Gastroesophageal sphincter (tissue), 4 donors: ENCODE results near the gene EFNB2. TPM values are rescaled to one million over a fixed set of nuclear protein-coding genes. Genes with fewer than 3 reads are reported as not detected.

Source experiments
- ATAC-seq: fragments of 150-250 bp; one replicate; pipeline ENCODE4 v1.9.1; 2016; ENCODE audit warnings: mild to moderate bottlenecking, moderate library complexity
- H3K27ac ChIP-seq, 4 donors: fragments of 200-600 bp; sonication (generic) in 3 of 4; 1 replicate in 3 of 4; 2 replicates in 1 of 4; pipeline ENCODE4 v1.5.1; 2016 to 2019
- H3K27me3 ChIP-seq: fragments of 200-600 bp; sonication (generic); one replicate; pipeline ENCODE4 v1.5.1; 2019
- H3K36me3 ChIP-seq, 2 donors: fragments of 200-600 bp; sonication (generic); one replicate each; pipeline ENCODE4 v1.5.1; 2019; ENCODE audit warnings: control low read depth in 1 of 2
- H3K4me1 ChIP-seq, 3 donors: fragments of 200-600 bp; sonication (generic); 1 replicate in 2 of 3; 2 replicates in 1 of 3; pipeline ENCODE4 v1.5.1; 2016 to 2019; ENCODE audit warnings: control low read depth in 2 of 3
- H3K4me3 ChIP-seq, 2 donors: fragments of 200-600 bp; sonication (generic); one replicate each; pipeline ENCODE4 v1.5.1; 2019; ENCODE audit warnings: mild to moderate bottlenecking in 1 of 2, moderate library complexity in 1 of 2
- H3K9me3 ChIP-seq, 3 donors: fragments of 200-600 bp; sonication (generic); one replicate each; pipeline ENCODE4 v1.5.1; 2017 to 2019; ENCODE audit warnings: control low read depth in 2 of 3
- EP300 ChIP-seq: sonication (generic); formaldehyde crosslinking; IDR thresholded peaks from one replicate; pipeline ENCODE4 v1.6.1; 2017; ENCODE audit warnings: antibody characterized with exemption, mild to moderate bottlenecking
- POLR2A ChIP-seq, 2 donors: fragments of 450-650 bp; IDR thresholded peaks; one replicate each; pipeline ENCODE4 v1.6.1; 2017; ENCODE audit warnings: antibody characterized with exemption in 2 of 2, mild to moderate bottlenecking in 2 of 2, moderate library complexity in 1 of 2
- POLR2AphosphoS5 ChIP-seq: sonication (generic); formaldehyde crosslinking; IDR thresholded peaks from one replicate; pipeline ENCODE4 v1.6.1; 2017; ENCODE audit warnings: antibody characterized with exemption
- WGBS, 2 donors: methylation state at CpG; one replicate each; pipeline ENCODE4 v1.1.5; 2018; ENCODE audit warnings: low coverage in 1 of 2; 5-methylcytosine and 5-hydroxymethylcytosine counted together
- total RNA-seq, 4 donors: library from RNA; depleted of rRNA; stranded (reverse); fragments of >200 nt; gene quantifications; one replicate each; pipeline ENCODE4 v1.1.0, GENCODE V29; 2016
- TF ChIP-seq, protein P1 (sequence below), 4 experiments: fragments of 200-600 bp in 2 of 4; fragments of 450-650 bp in 2 of 4; sonication (generic) in 1 of 4; IDR thresholded peaks; one replicate each; pipeline ENCODE4 v1.5.1; 2017 to 2019; ENCODE audit warnings: antibody characterized with exemption in 4 of 4, mild to moderate bottlenecking in 2 of 4, moderate library complexity in 2 of 4

Gene EFNB2
- total RNA-seq, 4 donors from 2014 or later = 13.7 to 39.7 (median 20.5) TPM

DNA sequence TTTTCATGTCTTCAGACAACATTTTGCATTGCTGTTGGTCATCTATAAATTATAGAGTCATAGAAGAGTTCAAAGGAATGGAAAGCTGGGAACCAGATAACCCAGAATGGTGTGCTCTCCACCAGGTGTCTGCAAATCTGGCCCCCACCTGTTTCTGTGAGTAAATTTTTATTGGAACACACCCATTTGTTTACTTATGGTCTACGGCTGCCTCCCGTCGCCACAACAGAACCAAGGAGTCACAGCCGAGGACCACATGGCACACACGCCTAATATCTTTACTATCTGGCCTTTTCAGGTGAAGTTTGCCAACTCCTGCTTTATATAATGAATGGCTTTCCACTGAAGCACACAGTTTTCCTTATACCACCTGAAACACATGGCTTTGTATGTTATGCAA, 58.2 kb downstream of the EFNB2 start:
- peak overlapping the region in 1 of 4 donors; percentile 44 for H3K27ac ChIP-seq
- WGBS, 2 donors = 94% methylated on average over 3 to 5 of the region's 5 CpGs
- H3K36me3 ChIP-seq = no peaks in the 10 kb centered on the region
- H3K27me3 ChIP-seq = no peaks in the 10 kb centered on the region
- TF ChIP-seq EP300 = no peak
- TF ChIP-seq POLR2A (IDR thresholded peaks at IDR 0.05) = no peak
- TF ChIP-seq, protein P1, sequence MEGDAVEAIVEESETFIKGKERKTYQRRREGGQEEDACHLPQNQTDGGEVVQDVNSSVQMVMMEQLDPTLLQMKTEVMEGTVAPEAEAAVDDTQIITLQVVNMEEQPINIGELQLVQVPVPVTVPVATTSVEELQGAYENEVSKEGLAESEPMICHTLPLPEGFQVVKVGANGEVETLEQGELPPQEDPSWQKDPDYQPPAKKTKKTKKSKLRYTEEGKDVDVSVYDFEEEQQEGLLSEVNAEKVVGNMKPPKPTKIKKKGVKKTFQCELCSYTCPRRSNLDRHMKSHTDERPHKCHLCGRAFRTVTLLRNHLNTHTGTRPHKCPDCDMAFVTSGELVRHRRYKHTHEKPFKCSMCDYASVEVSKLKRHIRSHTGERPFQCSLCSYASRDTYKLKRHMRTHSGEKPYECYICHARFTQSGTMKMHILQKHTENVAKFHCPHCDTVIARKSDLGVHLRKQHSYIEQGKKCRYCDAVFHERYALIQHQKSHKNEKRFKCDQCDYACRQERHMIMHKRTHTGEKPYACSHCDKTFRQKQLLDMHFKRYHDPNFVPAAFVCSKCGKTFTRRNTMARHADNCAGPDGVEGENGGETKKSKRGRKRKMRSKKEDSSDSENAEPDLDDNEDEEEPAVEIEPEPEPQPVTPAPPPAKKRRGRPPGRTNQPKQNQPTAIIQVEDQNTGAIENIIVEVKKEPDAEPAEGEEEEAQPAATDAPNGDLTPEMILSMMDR (IDR thresholded peaks at IDR 0.05) = no peak
- TF ChIP-seq POLR2AphosphoS5 = no peak
- H3K4me3 ChIP-seq = no peak overlapping the region
- ATAC-seq = no peak
- no peaks in the 10 kb centered on the region for H3K9me3 ChIP-seq
- H3K4me1 ChIP-seq = peaks cover 0 to 51% (median 0%) of the 10 kb centered on the region in 3 donors

DNA sequence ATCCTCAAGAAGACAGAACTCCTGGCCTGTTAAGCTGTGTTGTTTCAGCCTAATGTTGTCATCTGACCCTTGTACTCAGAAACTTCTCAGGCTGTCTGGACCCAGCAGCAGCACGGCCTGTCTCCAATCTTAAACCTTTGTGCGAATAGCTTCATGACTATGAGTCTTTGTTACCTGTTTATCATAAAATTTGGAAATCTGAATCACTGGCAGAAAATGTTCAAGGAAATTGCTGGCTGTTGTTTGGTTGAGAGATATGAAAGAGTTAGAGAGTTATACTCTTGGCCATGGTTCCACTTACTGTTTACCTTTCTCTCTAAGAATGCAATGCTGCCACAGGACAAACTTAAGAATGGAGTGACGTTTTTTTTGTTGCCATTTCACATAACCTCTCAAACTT, 59.6 kb downstream of the EFNB2 start:
- no peak for ATAC-seq
- TF ChIP-seq EP300 = no peak
- TF ChIP-seq, protein P1 (IDR thresholded peaks at IDR 0.05) = no peak
- no peak for TF ChIP-seq POLR2A (IDR thresholded peaks at IDR 0.05)
- TF ChIP-seq POLR2AphosphoS5 = no peak
- H3K4me3 ChIP-seq = no peak overlapping the region
- H3K27me3 ChIP-seq = no peaks in the 10 kb centered on the region
- H3K36me3 ChIP-seq = no peaks in the 10 kb centered on the region
- 69 to 76% methylated on average over 3 of the region's 3 CpGs for WGBS, 2 donors
- peaks cover 0 to 45% (median 0%) of the 10 kb centered on the region in 3 donors for H3K4me1 ChIP-seq
- H3K27ac ChIP-seq = no peak overlapping the region
- H3K9me3 ChIP-seq = no peaks in the 10 kb centered on the region

DNA sequence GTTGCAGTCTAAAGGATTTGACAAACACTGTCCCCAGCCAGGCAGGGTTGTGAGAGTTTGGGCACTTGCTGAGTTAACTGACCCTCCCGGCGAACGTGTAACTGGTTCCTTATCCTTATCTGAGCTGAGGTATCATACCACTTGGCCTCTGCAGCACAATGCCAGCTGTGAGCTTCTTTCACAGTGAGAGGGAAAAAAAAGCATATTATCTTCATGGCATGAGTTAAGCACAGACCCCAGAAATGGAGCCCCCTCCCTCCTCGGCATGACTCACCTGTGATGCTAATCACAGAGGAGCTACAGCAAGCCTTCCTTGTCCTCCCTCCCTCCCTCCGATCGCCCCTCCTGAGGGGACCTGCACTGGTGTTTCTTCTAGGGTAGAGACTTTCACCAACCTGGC, 60.5 kb downstream of the EFNB2 start:
- Histone ChIP-seq H3K27me3 (no peaks in the 10 kb centered on the region), H3K4me1 (peaks cover 0 to 35% (median 0%) of the 10 kb centered on the region in 3 donors), H3K4me3 (no peak overlapping the region), H3K9me3 (no peaks in the 10 kb centered on the region), H3K27ac (no peak overlapping the region), H3K36me3 (no peaks in the 10 kb centered on the region)
- TF ChIP-seq, protein P1 (IDR thresholded peaks at IDR 0.05) = no peak
- TF ChIP-seq EP300 (no peak), POLR2A (IDR thresholded peaks at IDR 0.05) (no peak), POLR2AphosphoS5 (no peak)
- ATAC-seq = no peak
- 40 to 79% methylated on average over 1 to 5 of the region's 6 CpGs for WGBS, 2 donors

DNA sequence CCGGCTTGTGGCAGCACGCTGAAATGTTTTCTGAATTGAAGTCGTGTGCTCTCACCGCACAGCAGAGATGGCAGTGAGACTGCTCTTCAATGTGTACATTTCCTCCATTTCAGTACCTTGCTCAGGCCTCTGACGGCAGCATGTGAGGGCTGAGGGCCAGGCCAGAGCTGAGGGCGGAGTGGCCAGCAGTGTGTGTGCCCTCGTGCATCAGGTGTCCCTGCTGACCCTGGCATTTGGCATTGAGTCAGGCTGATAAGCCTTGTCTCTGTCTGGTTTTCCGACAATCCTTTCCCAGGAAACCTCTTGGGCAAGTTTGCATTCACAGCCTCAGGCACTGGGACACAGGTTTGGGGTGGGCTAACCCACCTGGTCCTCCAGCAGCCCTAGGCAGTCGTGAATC, 62.3 kb downstream of the EFNB2 start:
- TF ChIP-seq EP300 = no peak
- peak overlapping the region in 2 of 4 donors; percentile 61 to 67 for H3K27ac ChIP-seq

DNA sequence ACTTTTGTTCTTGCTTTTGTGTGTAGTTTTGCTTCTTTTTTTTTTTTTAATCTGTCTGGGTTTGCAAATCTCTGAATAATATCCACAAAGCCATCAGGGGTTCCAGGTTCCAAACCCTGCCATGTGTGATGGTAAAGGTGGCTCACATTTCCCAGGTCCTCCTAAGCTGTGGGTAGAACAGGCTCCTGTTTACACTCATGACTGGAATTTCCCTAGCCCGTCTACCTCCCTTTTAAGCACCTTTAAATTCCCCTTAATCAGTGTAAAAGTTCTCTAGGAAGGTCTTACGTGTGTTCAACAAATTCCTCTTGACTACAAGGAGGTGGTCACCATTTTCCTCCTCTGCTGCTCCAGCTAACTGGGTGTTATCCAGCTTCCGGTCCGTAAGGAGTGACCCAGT, 62.8 kb downstream of the EFNB2 start:
- peaks cover 0 to 29% (median 0%) of the 10 kb centered on the region in 3 donors for H3K4me1 ChIP-seq
- ATAC-seq = no peak
- no peaks in the 10 kb centered on the region for H3K36me3 ChIP-seq
- H3K4me3 ChIP-seq = no peak overlapping the region
- peak overlapping the region in 3 of 4 donors; percentile 31 to 67 (median 61) for H3K27ac ChIP-seq
- no peaks in the 10 kb centered on the region for H3K9me3 ChIP-seq
- TF ChIP-seq POLR2A (IDR thresholded peaks at IDR 0.05) = no peak
- 60 to 83% methylated on average over 1 to 3 of the region's 4 CpGs for WGBS, 2 donors
- H3K27me3 ChIP-seq = no peaks in the 10 kb centered on the region

More for the DNA sequence above, 62.3 kb downstream of the EFNB2 start:
- H3K4me3 ChIP-seq = no peak overlapping the region
- 87% methylated on average over 5 of the region's 9 CpGs; no CpG with 5 or more reads in 1 of the 2 donors for WGBS, 2 donors
- ATAC-seq = no peak
- peaks cover 0 to 29% (median 0%) of the 10 kb centered on the region in 3 donors for H3K4me1 ChIP-seq
- H3K36me3 ChIP-seq = no peaks in the 10 kb centered on the region
- H3K27me3 ChIP-seq = no peaks in the 10 kb centered on the region
- H3K9me3 ChIP-seq = no peaks in the 10 kb centered on the region

DNA sequence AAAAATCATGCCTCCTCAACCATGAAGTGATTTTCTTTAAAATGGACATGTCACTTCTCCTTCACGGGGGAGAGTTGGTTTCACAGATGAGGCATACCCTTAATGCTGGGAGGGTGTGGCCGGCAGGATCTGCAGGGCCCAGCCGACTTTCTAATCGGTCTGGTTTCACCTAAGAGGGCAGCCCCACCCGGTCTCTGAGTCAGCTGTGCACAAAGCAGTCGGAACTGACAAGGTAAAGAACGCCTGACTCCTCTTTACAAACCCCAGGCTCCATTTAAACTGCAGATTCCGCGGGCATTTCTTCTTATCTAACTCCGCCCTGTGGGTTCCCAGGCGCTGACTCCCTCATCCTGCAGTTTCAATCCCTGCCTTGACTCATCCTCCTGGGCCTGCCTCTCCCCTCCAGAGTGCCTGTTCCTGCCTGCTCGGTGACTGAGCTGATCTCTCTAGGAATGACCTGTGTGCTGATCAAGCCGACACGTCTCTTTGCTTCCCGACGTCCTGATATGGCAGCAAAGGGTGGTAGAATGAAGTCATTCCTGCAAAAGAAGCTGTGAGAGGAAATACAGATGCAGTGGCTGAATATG, 63.4 kb downstream of the EFNB2 start:
- Histone ChIP-seq H3K36me3 (no peaks in the 10 kb centered on the region), H3K4me3 (peak overlapping the region in 1 of 2 donors; percentile 25), H3K27me3 (no peaks in the 10 kb centered on the region), H3K9me3 (no peaks in the 10 kb centered on the region), H3K27ac (peak overlapping the region in 3 of 4 donors; percentile 37 to 67 (median 61)), H3K4me1 (peaks cover 0 to 30% (median 0%) of the 10 kb centered on the region in 3 donors)
- peak; percentile 47 for ATAC-seq
- TF ChIP-seq EP300 = no peak
- TF ChIP-seq POLR2AphosphoS5 = peak; percentile 45
- 15 to 21% methylated on average over 6 to 13 of the region's 16 CpGs for WGBS, 2 donors
